ENCODE measurements around the gene YEATS4.

- TF ChIP-seq, protein P1, sequence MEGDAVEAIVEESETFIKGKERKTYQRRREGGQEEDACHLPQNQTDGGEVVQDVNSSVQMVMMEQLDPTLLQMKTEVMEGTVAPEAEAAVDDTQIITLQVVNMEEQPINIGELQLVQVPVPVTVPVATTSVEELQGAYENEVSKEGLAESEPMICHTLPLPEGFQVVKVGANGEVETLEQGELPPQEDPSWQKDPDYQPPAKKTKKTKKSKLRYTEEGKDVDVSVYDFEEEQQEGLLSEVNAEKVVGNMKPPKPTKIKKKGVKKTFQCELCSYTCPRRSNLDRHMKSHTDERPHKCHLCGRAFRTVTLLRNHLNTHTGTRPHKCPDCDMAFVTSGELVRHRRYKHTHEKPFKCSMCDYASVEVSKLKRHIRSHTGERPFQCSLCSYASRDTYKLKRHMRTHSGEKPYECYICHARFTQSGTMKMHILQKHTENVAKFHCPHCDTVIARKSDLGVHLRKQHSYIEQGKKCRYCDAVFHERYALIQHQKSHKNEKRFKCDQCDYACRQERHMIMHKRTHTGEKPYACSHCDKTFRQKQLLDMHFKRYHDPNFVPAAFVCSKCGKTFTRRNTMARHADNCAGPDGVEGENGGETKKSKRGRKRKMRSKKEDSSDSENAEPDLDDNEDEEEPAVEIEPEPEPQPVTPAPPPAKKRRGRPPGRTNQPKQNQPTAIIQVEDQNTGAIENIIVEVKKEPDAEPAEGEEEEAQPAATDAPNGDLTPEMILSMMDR (IDR thresholded peaks at IDR 0.05) = peak; percentile 61; the same call in 1 of the 2 replicates
- TF ChIP-seq POLR2AphosphoS5 (IDR thresholded peaks at IDR 0.05; ENCODE audit: low read depth, low read length) (no peak), TCF7L2 (IDR thresholded peaks at IDR 0.05; ENCODE audit: low read depth, low read length) (no peak), SIN3A (IDR thresholded peaks at IDR 0.05; ENCODE audit: borderline replicate concordance, insufficient read depth, low read depth, low read length) (no peak)
- TF ChIP-seq, protein P2, sequence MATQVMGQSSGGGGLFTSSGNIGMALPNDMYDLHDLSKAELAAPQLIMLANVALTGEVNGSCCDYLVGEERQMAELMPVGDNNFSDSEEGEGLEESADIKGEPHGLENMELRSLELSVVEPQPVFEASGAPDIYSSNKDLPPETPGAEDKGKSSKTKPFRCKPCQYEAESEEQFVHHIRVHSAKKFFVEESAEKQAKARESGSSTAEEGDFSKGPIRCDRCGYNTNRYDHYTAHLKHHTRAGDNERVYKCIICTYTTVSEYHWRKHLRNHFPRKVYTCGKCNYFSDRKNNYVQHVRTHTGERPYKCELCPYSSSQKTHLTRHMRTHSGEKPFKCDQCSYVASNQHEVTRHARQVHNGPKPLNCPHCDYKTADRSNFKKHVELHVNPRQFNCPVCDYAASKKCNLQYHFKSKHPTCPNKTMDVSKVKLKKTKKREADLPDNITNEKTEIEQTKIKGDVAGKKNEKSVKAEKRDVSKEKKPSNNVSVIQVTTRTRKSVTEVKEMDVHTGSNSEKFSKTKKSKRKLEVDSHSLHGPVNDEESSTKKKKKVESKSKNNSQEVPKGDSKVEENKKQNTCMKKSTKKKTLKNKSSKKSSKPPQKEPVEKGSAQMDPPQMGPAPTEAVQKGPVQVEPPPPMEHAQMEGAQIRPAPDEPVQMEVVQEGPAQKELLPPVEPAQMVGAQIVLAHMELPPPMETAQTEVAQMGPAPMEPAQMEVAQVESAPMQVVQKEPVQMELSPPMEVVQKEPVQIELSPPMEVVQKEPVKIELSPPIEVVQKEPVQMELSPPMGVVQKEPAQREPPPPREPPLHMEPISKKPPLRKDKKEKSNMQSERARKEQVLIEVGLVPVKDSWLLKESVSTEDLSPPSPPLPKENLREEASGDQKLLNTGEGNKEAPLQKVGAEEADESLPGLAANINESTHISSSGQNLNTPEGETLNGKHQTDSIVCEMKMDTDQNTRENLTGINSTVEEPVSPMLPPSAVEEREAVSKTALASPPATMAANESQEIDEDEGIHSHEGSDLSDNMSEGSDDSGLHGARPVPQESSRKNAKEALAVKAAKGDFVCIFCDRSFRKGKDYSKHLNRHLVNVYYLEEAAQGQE (IDR thresholded peaks at IDR 0.05; ENCODE audit: insufficient read depth in 1 of 2, low read depth in 2 of 2, low read length in 1 of 2) = no peak
These were observed 28.8 kb downstream of the YEATS4 start for GRCh38 chr12:69388371-69388770.

All from Panc1 (cell line).